ENCODE data around the gene LRRC1.

The LRRC1 gene

DNA sequence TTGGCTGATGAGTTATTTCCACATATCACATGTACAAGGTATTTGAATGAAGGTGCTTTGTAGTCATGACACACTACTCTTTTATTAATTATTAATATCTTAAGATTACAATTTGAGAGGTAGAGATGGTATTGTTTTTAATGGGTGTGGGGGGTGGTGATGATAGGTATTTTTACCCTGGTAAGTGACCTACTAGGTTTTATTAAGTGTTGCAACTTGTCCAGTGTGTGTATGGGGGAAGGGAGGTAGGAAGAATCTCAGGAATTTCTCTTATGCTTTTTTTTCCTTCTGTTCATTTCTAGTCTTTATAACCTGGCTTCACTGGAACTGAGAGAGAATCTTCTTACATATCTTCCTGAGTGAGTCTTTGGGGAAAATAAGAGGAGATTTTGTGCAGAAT is 101.4 kb downstream of the LRRC1 start:
- DNase-seq = no peak

GRCh38 chr6:53898026-53898795 is 103.4 kb downstream of the LRRC1 start:
- no peak for DNase-seq

DNA sequence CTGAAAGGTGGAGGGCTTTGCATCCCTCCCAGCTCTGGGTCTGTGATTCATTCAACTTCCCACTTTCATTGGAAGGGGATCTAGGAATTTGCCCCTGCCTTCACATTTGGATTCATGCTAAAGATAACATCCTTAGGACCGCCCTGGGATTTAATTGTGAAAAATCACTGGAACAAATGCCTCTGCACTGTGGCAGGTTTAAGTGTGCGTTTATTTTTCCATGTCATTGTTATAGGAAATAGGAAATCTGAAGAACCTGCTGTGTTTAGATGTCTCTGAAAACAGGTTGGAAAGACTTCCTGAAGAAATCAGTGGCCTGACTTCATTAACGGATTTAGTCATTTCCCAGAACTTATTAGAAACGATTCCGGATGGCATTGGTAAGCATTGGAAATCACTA is 104.7 kb downstream of the LRRC1 start:
- no peak for DNase-seq

GRCh38 chr6:53903357-53903756 is 108.6 kb downstream of the LRRC1 start:
- no peak for DNase-seq

- DNase-seq = no peak
Measured at GRCh38 chr6:53906103-53906502, 111.3 kb downstream of the LRRC1 start.

DNA sequence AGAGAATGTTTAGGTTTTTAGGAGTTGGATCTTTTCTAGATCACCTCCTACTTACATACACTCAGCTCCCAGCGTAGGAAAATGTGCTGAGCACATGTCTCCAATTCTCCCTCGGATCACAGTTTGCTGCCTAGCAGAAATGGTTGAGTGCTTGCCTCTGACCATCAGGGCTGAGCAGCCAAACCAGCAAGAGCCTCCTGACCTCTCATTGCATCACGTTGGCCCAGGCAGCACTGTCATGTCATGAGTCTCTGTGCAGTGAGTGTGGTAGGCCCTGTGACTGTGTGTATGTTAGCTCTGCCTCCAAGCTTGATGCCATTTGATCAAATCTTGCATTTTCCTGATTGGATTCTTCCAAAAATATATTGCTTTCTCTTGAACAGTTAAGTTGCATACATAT is 112.0 kb downstream of the LRRC1 start:
- DNase-seq = no peak

DNA sequence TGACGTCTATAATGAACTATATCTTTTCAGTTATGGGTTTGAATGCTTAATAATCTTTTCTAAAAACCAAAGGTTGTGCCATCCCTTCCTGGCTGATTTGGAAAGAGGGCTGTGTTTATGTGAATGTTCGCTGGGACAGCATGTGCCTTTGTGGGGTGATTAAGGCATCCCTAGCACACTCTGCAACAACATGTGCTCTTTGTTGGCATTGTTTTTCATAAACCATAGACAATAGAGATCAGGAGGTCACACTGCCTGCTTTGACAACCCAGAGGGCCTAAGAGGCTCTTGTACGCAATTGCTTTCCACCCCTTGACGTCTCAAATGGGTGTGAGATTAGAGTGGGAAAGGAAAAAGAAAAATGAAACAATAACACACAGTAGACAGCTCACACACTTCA is 116.0 kb downstream of the LRRC1 start:
- no peak for DNase-seq

DNA sequence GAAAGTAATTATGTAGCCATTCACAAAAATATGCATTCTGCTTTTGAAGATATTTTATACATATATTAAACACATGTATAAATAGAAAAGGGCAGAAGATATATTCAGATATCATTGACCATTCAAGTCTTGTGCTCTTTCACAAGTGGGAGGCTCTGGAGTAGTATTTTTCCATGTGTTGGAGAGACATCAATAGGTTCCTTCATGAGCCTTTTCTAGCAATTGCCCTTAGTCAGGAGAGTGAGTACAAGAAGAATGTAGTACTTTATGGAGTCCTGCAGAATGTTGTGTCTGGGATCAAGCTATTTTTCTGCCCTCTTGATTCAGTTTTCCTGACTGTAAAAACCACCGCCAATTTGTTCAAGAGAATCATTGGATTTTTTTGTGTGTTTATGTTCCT is 117.9 kb downstream of the LRRC1 start:
- DNase-seq = no peak

DNA sequence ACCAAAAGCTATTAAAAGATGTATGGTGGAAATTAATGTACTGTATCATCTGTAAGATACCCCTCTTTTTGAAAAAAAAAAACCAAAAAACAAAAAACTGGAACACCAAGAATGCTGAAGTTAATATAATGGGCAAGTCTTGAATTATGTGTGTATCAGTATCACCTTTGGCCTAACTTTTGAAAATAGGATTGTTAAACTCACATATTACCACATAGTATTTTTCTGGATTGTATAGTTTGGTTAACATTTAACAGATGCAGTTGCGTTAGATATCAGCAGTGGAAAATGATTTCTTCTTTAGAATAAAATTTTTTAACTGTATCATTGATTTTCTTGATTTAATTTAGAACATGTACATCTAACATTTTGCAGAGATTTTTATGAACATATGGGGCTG is 118.5 kb downstream of the LRRC1 start:
- no peak for DNase-seq

GRCh38 chr6:53915026-53915691 is 120.4 kb downstream of the LRRC1 start:
- no peak for DNase-seq

- DNase-seq = no peak
Measured at GRCh38 chr6:53916804-53917463, 122.1 kb downstream of the LRRC1 start.

DNA sequence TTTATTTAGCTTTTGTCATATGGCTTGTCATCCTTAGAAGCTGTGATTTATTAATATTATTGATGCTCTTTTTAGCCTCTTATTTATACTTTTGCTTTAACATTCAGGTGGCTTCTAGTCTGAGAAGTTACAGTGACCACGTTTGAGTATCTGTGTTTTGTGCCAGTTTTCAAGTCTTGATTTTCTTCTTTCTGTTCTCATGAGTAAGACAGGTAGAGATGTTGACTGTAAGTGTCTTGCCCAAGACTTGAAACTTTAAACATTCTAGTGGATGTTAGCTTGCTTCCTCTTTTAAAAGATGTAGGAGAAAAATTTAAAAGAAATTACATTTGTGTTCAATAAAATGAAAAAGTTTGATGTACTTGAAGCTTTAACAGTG is 122.6 kb downstream of the LRRC1 start:
- DNase-seq = no peak

DNA sequence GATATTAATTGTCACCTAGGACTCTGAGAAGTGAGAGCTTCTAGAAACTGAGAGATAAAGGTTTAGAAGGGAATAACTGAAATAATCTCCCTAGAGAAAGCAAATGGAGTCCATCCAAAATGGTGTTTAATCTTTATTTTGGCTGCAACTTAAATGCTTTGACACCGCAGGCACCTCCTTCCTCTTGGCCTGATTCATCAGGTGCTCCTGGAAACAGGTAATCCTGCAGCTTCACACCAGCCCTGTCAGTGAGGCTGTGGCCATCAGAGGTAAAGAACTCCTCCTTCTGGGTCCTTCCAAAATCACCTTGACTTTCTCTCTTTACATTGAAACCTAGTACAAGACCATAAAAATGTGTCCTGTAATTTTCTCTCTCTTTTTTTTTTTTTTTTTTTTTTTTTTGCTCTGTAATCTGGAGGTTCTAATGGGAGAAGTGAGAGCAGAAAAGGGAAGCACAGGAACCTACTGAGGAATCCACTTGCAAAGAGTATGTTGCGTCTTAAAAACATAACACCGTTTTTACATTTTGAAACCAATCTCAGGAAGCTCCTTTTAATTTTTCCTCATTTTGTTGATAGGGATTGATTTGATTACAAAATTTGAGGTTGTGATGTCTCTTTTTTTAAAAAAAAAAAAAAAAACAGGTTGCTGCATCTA is 124.2 kb downstream of the LRRC1 start:
- DNase-seq = no peak

DNA sequence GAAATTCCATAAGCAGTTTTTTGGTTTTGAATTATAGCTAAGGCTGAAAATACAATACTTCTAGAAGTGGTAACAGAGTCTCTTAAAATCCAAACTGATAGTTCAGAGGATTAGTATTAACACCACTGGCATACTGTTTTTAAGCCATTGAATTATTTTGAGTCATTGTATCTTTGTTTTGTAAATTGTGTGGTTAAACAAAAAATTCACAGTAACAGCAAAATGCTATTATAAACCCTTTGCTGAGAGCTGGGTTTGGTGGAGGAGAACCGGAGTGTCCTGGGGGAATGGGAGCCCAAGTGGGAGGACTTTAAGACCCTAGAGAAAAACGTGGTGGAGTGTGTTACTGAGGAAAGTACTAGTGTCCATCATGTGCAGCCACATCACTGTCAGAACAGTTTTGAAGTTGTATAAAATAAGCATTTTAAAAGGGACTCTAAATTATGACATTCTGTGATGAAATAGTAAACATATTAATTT is 125.1 kb downstream of the LRRC1 start:
- DNase-seq = no peak

- no peak for DNase-seq
Measured at GRCh38 chr6:53920881-53921280, 126.1 kb downstream of the LRRC1 start.

DNA sequence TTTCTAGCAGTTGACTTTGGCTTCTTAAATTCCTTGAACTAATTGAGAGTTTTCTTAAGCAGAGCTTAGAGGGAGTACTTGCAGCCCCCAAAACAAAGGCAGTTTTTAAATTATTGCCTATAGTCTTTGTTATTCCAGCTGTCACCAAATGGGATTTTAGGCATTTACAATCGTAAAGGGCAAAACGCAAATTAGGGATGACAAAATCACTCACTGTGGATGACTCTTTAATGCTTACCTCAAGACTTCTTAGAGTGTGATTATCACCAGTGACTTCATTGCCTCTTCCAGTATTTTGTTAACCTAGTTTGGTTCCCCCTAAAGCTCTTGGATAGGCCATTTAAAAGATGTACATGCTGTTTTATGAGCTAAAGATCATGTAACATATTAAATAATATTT is 126.8 kb downstream of the LRRC1 start:
- no peak for DNase-seq

DNA sequence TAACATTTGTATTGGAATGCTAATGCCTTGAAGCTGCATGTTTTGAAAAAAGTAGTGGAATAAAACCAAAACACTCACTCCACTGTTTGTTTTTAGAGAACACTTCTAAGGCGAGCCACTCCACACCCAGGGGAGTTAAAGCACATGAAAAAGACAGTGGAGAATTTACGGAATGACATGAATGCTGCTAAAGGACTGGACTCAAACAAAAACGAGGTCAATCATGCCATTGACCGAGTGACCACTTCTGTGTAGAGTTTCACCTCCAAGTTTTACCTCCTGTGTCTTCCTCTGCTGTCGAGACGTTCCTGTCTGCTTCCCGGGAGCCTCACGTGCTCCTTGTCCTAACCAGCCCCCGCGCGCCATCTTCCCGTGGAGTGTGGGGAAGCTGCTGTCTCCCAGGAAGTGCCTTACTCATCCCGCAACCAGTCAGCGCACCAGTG is 127.8 kb downstream of the LRRC1 start:
- DNase-seq = no peak

DNA sequence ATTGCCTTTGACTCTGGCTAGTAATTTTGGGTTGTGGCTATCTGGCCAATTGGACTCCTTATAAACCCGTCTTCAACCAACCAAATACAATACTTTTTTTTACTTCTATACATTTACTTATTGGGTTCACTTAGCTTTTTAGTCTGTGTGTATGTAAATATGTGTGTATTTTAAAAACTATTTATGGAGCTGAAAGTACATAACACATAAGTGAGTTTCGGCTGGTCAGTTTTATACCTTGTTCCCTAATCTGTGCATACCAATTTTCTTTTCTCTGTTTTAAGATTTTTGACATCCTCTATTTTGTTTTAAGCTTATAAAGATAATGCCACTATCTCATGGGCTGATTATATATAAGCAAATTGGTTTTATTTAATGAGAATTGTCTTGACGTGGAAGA is 129.5 kb downstream of the LRRC1 start:
- no peak for DNase-seq

- DNase-seq = no peak
Measured at GRCh38 chr6:53924821-53925422, 130.1 kb downstream of the LRRC1 start.

DNA sequence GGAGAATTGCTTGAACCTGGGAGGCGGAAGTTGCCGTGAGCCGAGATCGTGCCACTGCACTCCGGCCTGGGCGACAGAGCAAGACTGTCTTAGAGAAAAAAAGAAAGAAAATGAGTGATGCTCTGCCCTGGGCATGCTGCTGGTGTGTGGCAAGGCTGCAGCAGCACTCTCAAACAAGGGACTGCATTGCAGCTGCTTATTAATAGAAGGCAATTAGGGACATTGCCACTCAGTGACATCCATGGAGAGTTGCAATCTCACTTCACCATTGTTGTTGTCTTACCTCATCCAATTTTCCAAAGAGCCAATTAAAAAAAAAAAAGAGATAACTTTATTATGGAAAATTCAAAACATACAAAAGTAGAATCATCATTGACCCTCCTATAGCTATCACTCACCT is 131.1 kb downstream of the LRRC1 start:
- DNase-seq = no peak

- no peak for DNase-seq
Measured at GRCh38 chr6:53926505-53926904, 131.7 kb downstream of the LRRC1 start.

- no peak for DNase-seq
Measured at GRCh38 chr6:53928641-53929040, 133.8 kb downstream of the LRRC1 start.

All from stimulated activated CD4-positive, alpha-beta T cell treated with anti-CD3 and anti-CD28 coated beads, Interleukin-4, amount 100 ng/mL, for 4 hours (primary cell).